IMR-90 (cell line): ENCODE results near the gene ABCC10. TPM values are rescaled to one million over a fixed set of nuclear protein-coding genes. Genes with fewer than 3 reads are reported as not detected.

ENCODE experiments used
- ATAC-seq: fragments of 200-7000 bp; cut with Tn5 transposase; 2 replicates; pipeline ENCODE4 v1.9.1; 2020; ENCODE audit warnings: low read depth, mild to moderate bottlenecking, moderate library complexity
- BruUV-seq: library from RNA; stranded (reverse); fragments of 400-500 nt; replicated peaks from 2 replicates; lab custom pipeline; 2021; lab: Mats Ljungman, UMichigan
- CTCF ChIA-PET: fragments of 300-600 bp; formaldehyde crosslinking; extraction: SDS; loops from one replicate; lab custom pipeline; 2021; ENCODE audit warnings: antibody characterized with exemption; lab: Yijun Ruan, JAX
- POLR2A ChIA-PET: fragments of 300-600 bp; sonication (Branson Sonifier 250); formaldehyde crosslinking; loops from one replicate; lab custom pipeline; 2022; ENCODE audit warnings: antibody characterized with exemption; ENCODE audit not compliant: unreplicated experiment; lab: Charles Lee
- DNase-seq: peaks from one replicate; pipeline ENCODE4 v3.0.0; 2013
- H2AFZ ChIP-seq: replicated peaks from 2 replicates; pipeline ENCODE3; 2013; ENCODE audit warnings: low read length, mild to moderate bottlenecking; ENCODE audit not compliant: poor library complexity
- H2AK5ac ChIP-seq: 2 replicates; pipeline ENCODE4 v1.6.1; 2013; ENCODE audit warnings: low read depth, low read length, inconsistent platforms
- H2AK9ac ChIP-seq: replicated peaks from 2 replicates; pipeline ENCODE3; 2013; ENCODE audit warnings: mild to moderate bottlenecking, low read depth, low read length, moderate library complexity; ENCODE audit not compliant: poor library complexity
- H2BK120ac ChIP-seq: 2 replicates; pipeline ENCODE4 v1.6.1; 2013; ENCODE audit warnings: low read depth, low read length, inconsistent platforms
- H2BK15ac ChIP-seq: 3 replicates; pipeline ENCODE4 v1.6.1; 2013; ENCODE audit warnings: low read depth, low read length, inconsistent platforms
- H2BK20ac ChIP-seq: 2 replicates; pipeline ENCODE4 v1.6.1; 2013; ENCODE audit warnings: low read depth, mild to moderate bottlenecking, inconsistent platforms, low read length, moderate library complexity
- H2BK5ac ChIP-seq: 2 replicates; pipeline ENCODE4 v1.6.1; 2013; ENCODE audit warnings: mild to moderate bottlenecking, low read depth, low read length, inconsistent platforms; ENCODE audit not compliant: poor library complexity, severe bottlenecking
- H3K14ac ChIP-seq: replicated peaks from 2 replicates; pipeline ENCODE4 v1.6.1; 2013; ENCODE audit warnings: low read depth, low read length, inconsistent platforms
- H3K18ac ChIP-seq: 2 replicates; pipeline ENCODE4 v1.6.1; 2013; ENCODE audit warnings: low read depth, low read length, control low read depth
- H3K23ac ChIP-seq: 2 replicates; pipeline ENCODE4 v1.6.1; 2013; ENCODE audit warnings: low read depth, low read length, inconsistent platforms
- H3K27ac ChIP-seq: 2 replicates; pipeline ENCODE4 v1.5.1; 2013; ENCODE audit warnings: mild to moderate bottlenecking, control low read depth, low read length; ENCODE audit not compliant: insufficient read depth
- H3K27me3 ChIP-seq: 2 replicates; pipeline ENCODE4 v1.6.1; 2013; ENCODE audit warnings: low read length; ENCODE audit not compliant: control insufficient read depth, insufficient read depth
- H3K36me3 ChIP-seq: 2 replicates; pipeline ENCODE4 v1.6.1; 2013; ENCODE audit warnings: low read length, mixed read lengths; ENCODE audit not compliant: control insufficient read depth, insufficient read depth
- H3K4ac ChIP-seq: 2 replicates; pipeline ENCODE4 v1.6.1; 2013; ENCODE audit warnings: low read depth, low read length, inconsistent platforms
- H3K4me1 ChIP-seq: 2 replicates; pipeline ENCODE4 v1.6.1; 2013; ENCODE audit warnings: low read length, mixed read lengths; ENCODE audit not compliant: control insufficient read depth, insufficient read depth
- H3K4me2 ChIP-seq: 2 replicates; pipeline ENCODE4 v1.6.1; 2013; ENCODE audit warnings: low read depth, mild to moderate bottlenecking, control low read depth, low read length, moderate library complexity
- H3K4me3 ChIP-seq: 2 replicates; pipeline ENCODE4 v1.5.1; 2013; ENCODE audit warnings: low read depth, mild to moderate bottlenecking, control low read depth, low read length, moderate library complexity; ENCODE audit not compliant: insufficient read depth
- H3K56ac ChIP-seq: 2 replicates; pipeline ENCODE4 v1.6.1; 2013; ENCODE audit warnings: low read length, inconsistent platforms; ENCODE audit not compliant: insufficient read depth; ENCODE audit errors: extremely low read depth
- H3K79me1 ChIP-seq, 2 experiments: 2 replicates each; pipeline ENCODE4 v1.6.1; 2013; ENCODE audit warnings: low read length in 2 of 2, inconsistent platforms in 1 of 2, low read depth in 1 of 2
- H3K9ac ChIP-seq: 2 replicates; pipeline ENCODE4 v1.6.1; 2013; ENCODE audit warnings: low read depth, low read length, control low read depth
- H3K9me1 ChIP-seq: 2 replicates; pipeline ENCODE4 v1.6.1; 2013; ENCODE audit warnings: low read length, inconsistent platforms; ENCODE audit not compliant: insufficient read depth
- H3K9me3 ChIP-seq: 2 replicates; pipeline ENCODE4 v1.6.1; 2013; ENCODE audit warnings: low read length; ENCODE audit not compliant: control insufficient read depth, insufficient read depth
- H4K20me1 ChIP-seq: 2 replicates; pipeline ENCODE4 v1.6.1; 2013; ENCODE audit warnings: low read length, inconsistent platforms; ENCODE audit not compliant: insufficient read depth
- H4K5ac ChIP-seq: 2 replicates; pipeline ENCODE4 v1.6.1; 2013; ENCODE audit warnings: mild to moderate bottlenecking, low read depth, low read length, control low read depth
- H4K8ac ChIP-seq, 2 experiments: 2 replicates each; pipeline ENCODE4 v1.6.1; 2013; ENCODE audit warnings: low read depth in 2 of 2, low read length in 2 of 2, control low read depth in 1 of 2, inconsistent platforms in 1 of 2
- H4K91ac ChIP-seq: 2 replicates; pipeline ENCODE4 v1.6.1; 2013; ENCODE audit warnings: low read depth, low read length, inconsistent platforms; ENCODE audit not compliant: insufficient read depth
- BHLHE40 ChIP-seq: fragments of 150-350 bp; IDR thresholded peaks from 2 replicates; pipeline ENCODE4 v1.6.1; 2016; ENCODE audit warnings: mild to moderate bottlenecking, low read depth, low read length
- CEBPB ChIP-seq: IDR thresholded peaks from 2 replicates; pipeline ENCODE4 v1.6.1; 2012; ENCODE audit warnings: low read depth, low read length, improper control_type of control experiment
- CHD1 ChIP-seq: IDR thresholded peaks from 2 replicates; pipeline ENCODE4 v1.6.1; 2012; ENCODE audit warnings: low read depth, low read length, improper control_type of control experiment
- CTCF ChIP-seq: conservative IDR thresholded peaks from 2 replicates; pipeline ENCODE4 v1.5.1; 2012; ENCODE audit warnings: mild to moderate bottlenecking, low read depth, low read length, improper control_type of control experiment
- ELK1 ChIP-seq: fragments of 150-350 bp; IDR thresholded peaks from 2 replicates; pipeline ENCODE4 v1.6.1; 2016; ENCODE audit warnings: low read depth, mild to moderate bottlenecking, low read length, moderate library complexity, borderline replicate concordance
- FOS ChIP-seq: fragments of 150-350 bp; IDR thresholded peaks from 2 replicates; pipeline ENCODE4 v1.6.1; 2016; ENCODE audit warnings: low read depth, low read length
- MAFK ChIP-seq: IDR thresholded peaks from 2 replicates; pipeline ENCODE4 v1.6.1; 2012; ENCODE audit warnings: low read depth, low read length, improper control_type of control experiment
- MAZ ChIP-seq: IDR thresholded peaks from 2 replicates; pipeline ENCODE4 v1.6.1; 2012; ENCODE audit warnings: low read depth, mild to moderate bottlenecking, low read length, improper control_type of control experiment, moderate library complexity, borderline replicate concordance
- MXI1 ChIP-seq: IDR thresholded peaks from 2 replicates; pipeline ENCODE4 v1.6.1; 2012; ENCODE audit warnings: low read depth, mild to moderate bottlenecking, low read length, moderate library complexity, borderline replicate concordance
- NFE2L2 ChIP-seq: fragments of 150-350 bp; IDR thresholded peaks from 2 replicates; pipeline ENCODE4 v1.6.1; 2016; ENCODE audit warnings: low read depth, mild to moderate bottlenecking, low read length
- POLR2A ChIP-seq: IDR thresholded peaks from 2 replicates; pipeline ENCODE4 v1.6.1; 2012; ENCODE audit warnings: mild to moderate bottlenecking, low read depth, low read length
- RAD21 ChIP-seq: IDR thresholded peaks from 2 replicates; pipeline ENCODE4 v1.6.1; 2012; ENCODE audit warnings: low read length, improper control_type of control experiment
- RCOR1 ChIP-seq: IDR thresholded peaks from 2 replicates; pipeline ENCODE4 v1.6.1; 2012; ENCODE audit warnings: mild to moderate bottlenecking, low read length, improper control_type of control experiment; ENCODE audit not compliant: insufficient replicate concordance
- RFX5 ChIP-seq: IDR thresholded peaks from 2 replicates; pipeline ENCODE4 v1.8.0; 2012; ENCODE audit warnings: low read depth, mild to moderate bottlenecking, low read length, moderate library complexity
- SMC3 ChIP-seq: fragments of 150-350 bp; IDR thresholded peaks from 2 replicates; pipeline ENCODE4 v1.6.1; 2016; ENCODE audit warnings: low read depth, mild to moderate bottlenecking, antibody characterized with exemption, low read length, moderate library complexity
- WGBS, 2 experiments: methylation state at CpG; one replicate each; pipeline versions ENCODE4 v1.1.5 to v1.1.7; 2013; ENCODE audit warnings: missing lambda C conversion rate in 2 of 2; ENCODE audit not compliant: insufficient read length in 1 of 2; ENCODE audit errors: extremely low coverage in 2 of 2; 5-methylcytosine and 5-hydroxymethylcytosine counted together
- dilution Hi-C: fragments of 300-500 bp; cut with HindIII; formaldehyde crosslinking; loops from one replicate; pipeline ENCODE4 v1.14.3; 2018; ENCODE audit warnings: low sequenced_read_pairs; ENCODE audit not compliant: unreplicated experiment
- in situ Hi-C: fragments of 300-500 bp; cut with MboI; formaldehyde crosslinking; loops from 3 replicates; pipeline ENCODE4 v1.14.3; 2019; ENCODE audit warnings: low sequenced_read_pairs, inconsistent platforms, mixed read lengths
- intact Hi-C: fragments of 100-400 bp; cut with micrococcal nuclease; formaldehyde crosslinking; loops from 2 replicates; pipeline ENCODE4 v1.10.0; 2022
- polyA plus RNA-seq, 3 experiments: library from polyadenylated mRNA; depleted of rRNA; stranded (reverse); fragments of >200 nt; gene quantifications; 2 replicates each; pipeline ENCODE4 v1.2.3, GENCODE V29; 2012; ENCODE audit warnings: low replicate concordance in 1 of 3
- total RNA-seq: library from RNA; depleted of rRNA; stranded (reverse); fragments of >200 nt; gene quantifications from 2 replicates; pipeline ENCODE4 v1.2.3, GENCODE V29; 2012
- TF ChIP-seq, protein P1 (sequence below): fragments of 150-350 bp; IDR thresholded peaks from 2 replicates; pipeline ENCODE4 v1.6.1; 2017; ENCODE audit warnings: mild to moderate bottlenecking, antibody characterized with exemption, low read length, low read depth

Gene ABCC10
- total and polyA plus RNA-seq, 2 of the 4 experiments (the other 2 are of a cell fraction) = 7.0 to 26.3 TPM

DNA sequence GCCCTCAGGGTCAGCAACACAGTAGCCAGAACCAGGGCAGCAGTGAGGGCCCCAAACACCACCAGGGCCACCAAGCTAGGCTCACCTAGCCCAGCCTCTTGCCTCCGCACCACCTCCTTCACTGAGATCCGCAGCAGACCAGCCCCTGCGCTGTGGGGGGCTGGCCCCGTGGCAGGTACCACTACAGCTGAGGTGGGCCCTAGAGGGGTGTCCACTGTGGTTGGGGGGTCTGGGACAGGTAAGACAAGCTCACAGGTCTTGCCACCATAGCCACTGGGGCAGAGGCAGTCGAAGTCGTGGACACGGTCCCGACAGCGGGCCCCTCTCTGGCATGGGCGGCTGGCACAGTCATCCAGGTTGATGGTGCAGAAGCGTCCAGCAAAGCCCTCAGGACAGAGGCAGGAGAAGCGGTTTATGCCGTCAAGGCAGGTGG lies 23.4 kb downstream of the ABCC10 start:
- Histone ChIP-seq H3K56ac (no peak overlapping the region), H4K5ac (no peak overlapping the region), H3K14ac (no peak overlapping the region), H4K8ac (no peak overlapping the region), H3K4ac (no peak overlapping the region), H3K27me3 (peaks cover 2% of the 10 kb centered on the region; the same call in 1 of the 2 replicates), H3K36me3 (peaks cover 55% of the 10 kb centered on the region), H3K9me3 (no peaks in the 10 kb centered on the region), H2BK20ac (no peak overlapping the region), H3K79me1 (no peaks in the 10 kb centered on the region), H3K23ac (no peak overlapping the region), H3K18ac (no peak overlapping the region), H3K4me1 (peaks cover 1% of the 10 kb centered on the region; the same call in 1 of the 2 replicates), H2BK15ac (no peak overlapping the region), H2AK5ac (no peak overlapping the region), H3K9me1 (peaks cover 4% of the 10 kb centered on the region; the same call in 1 of the 2 replicates), H2AK9ac (peak overlapping the region; percentile 16), H3K4me2 (no peak overlapping the region), H4K20me1 (no peaks in the 10 kb centered on the region; the same call in 1 of the 2 replicates), H4K91ac (no peak overlapping the region), H2BK5ac (no peak overlapping the region), H3K4me3 (no peak overlapping the region), H2AFZ (no peak overlapping the region), H3K9ac (no peak overlapping the region), H3K27ac (no peak overlapping the region), H2BK120ac (no peak overlapping the region)
- intact Hi-C loops = no loop called here
- BruUV-seq = no TSS peak
- CTCF ChIA-PET = no interaction called here
- DNase-seq = no peak
- POLR2A ChIA-PET = no interaction called here
- ATAC-seq = no peak
- in situ Hi-C loops = no loop called here
- 94% methylated on average over 9 of the region's 13 CpGs; no CpG with 5 or more reads in 1 of the 2 experiments for WGBS, 2 experiments
- TF ChIP-seq MAFK (no peak), CEBPB (no peak), SMC3 (no peak), RCOR1 (no peak), CTCF (no peak), FOS (no peak), BHLHE40 (no peak), NFE2L2 (no peak), ELK1 (no peak), MAZ (no peak), MXI1 (no peak), POLR2A (no peak), RAD21 (no peak), RFX5 (no peak), CHD1 (no peak)
- TF ChIP-seq, protein P1, sequence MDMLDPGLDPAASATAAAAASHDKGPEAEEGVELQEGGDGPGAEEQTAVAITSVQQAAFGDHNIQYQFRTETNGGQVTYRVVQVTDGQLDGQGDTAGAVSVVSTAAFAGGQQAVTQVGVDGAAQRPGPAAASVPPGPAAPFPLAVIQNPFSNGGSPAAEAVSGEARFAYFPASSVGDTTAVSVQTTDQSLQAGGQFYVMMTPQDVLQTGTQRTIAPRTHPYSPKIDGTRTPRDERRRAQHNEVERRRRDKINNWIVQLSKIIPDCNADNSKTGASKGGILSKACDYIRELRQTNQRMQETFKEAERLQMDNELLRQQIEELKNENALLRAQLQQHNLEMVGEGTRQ = no peak
- dilution Hi-C loops = no loop called here
